Hippocampal formation (tissue), 2 donors: ENCODE measurements around the gene MC2R.
"Not testable (repeated sequence)": the region's sequence is repeated elsewhere in the genome, so short reads cannot be mapped to it uniquely, and the experiment has no call there.

Source experiments
- DNase-seq, 2 donors: peaks; one replicate each; lab custom pipeline; 2025; lab: John Stamatoyannopoulos, UW

MC2R gene

DNA sequence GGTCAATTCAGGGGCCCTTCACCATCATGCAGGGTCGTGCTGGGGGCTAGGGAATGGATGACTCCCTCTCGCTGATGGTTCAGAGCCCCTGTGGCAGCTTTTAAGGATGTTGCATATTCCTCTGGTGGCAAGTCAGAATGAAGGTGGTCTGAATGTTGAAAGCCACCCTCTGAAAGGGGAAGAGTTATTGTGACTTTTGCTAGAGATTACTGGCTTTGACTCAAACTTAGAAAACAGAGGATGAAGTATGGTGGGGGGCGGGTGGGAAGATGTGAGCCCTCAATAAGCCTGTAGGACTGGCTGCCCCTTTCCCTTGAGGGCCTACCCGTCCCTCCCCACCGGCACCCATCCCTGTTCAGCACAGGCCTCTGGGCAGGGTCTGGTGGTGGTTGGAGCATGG lies 23.2 kb downstream of the MC2R start:
- no peak for DNase-seq

DNA sequence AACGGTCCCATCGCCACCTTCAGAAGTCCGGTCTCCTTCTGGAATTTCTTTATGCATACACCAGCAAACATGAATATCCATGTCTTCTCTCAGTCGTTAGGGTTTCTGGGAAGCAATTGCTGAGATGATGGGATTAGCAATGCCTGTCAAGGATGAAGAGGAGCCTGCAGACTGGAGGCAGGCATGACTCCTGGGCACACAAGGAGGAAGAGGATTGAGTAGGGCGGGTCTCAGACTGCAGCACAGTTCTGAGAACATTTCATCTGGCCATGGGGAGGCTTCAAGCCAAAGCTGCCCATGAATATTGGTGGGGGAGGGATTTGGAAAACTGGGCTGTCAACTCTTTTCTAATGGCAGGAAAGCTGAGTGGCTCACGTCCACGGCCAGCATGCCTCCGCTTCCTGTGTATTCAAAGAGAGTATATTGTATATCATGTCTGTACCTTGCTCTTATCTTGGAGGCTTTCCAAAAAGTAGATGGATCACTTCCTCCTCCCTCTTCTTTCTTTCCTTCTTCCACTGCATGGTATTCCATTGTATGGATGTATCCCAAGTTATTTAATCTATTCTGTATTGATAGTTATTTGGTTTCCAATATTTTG lies 24.5 kb downstream of the MC2R start:
- DNase-seq: no peak

DNA sequence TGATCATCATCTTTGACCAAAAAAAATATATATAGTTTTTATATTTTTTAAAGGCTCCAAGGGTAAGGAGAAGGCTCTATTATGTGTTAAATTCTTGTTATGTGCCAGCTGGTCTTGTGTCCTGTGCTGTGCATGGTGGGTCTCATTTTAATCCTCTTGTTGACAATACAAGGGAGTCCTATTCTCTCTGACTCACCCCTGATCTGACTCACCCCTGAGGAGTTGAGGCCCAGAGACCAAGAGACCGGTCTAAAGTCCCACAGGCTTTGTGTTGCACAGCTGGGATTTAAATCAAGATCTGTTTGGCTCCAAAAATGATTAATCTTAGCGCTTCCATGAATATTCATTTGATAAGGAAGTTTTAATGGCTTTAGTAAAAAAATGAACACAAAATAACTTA lies 25.7 kb downstream of the MC2R start:
- no peak for DNase-seq

DNA sequence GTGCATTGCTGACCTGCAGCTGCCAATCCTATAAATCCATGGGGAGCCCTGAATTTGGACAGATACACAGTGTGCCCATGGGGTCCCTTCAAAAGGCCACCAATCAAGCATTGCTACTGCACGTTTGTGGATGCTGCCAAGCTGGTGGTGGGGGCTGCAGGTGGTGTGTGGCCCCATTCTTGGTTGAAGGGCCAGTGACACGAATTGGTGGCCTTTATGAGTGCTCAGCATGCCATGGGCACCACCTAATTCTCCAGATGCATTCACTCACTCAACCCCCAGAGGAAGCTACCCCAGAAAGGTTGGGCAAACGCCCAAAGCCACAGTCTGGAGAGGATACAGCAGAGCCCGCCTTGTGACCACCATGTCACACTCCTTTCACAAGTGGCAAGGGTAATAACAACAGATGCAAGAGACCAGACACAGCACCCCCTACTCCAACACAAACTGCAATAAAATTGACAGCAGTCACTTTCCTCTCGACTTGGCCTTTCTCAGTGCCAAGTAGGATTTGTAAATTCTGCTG lies 27.1 kb downstream of the MC2R start:
- DNase-seq: no peak

DNA sequence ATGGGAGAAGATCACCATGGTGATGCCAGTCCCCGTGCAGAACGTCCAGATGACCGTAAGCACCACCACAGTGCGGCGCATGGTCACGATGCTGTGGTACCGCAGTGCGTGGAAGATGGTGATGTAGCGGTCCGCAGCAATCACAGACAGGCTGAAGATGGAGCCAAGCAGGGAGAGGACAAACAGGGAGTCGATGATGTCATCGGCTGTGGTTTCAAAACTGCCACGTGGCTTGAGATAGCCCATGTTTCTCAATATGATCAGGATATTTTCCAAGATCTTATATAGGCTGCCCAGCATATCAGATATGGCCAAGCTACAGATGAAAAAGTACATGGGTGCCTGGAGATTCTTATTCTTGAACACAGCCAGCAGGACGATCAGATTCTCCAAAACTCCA lies 30.3 kb downstream of the MC2R start:
- no peak for DNase-seq

DNA sequence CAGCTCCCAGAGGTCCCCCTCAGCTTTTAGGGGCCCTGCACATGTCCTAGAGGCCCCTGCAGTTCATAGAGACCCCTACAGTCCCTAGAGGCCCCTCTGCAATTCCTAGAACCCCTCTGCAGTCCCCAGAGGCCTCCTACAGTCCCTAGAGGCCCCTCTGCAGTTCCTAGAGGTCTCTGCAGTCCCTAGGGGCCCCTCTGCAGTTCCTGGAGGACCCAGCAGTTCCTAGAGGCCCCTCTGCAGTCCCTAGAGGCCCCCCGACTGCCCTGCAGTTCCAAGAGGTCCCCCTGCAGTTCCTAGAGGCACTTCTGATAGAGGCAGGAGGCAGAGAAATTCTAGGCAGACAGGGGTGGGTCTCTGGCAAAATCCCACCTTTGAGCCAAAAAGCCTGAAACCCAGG lies 35.4 kb downstream of the MC2R start:
- no peak for DNase-seq

DNA sequence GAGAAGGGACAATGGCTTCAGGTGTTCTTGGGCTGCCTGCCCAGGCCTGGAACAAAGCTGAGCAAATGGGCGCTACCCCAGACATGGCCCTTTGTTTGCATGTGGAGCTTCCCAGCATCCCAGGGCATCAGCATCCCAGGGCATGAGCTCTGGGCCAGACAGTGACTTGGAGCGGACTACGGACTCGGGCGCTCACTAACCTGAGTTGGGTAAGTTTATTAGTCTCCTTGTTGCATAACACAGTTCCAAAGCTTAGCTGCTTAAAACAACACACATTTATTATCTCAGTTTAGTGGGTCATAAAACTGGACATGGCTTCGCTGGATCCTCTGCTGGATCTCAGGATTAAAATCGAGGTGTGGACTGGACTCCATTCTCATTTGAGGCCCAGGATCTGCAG lies 35.8 kb downstream of the MC2R start:
- DNase-seq: no peak

DNA sequence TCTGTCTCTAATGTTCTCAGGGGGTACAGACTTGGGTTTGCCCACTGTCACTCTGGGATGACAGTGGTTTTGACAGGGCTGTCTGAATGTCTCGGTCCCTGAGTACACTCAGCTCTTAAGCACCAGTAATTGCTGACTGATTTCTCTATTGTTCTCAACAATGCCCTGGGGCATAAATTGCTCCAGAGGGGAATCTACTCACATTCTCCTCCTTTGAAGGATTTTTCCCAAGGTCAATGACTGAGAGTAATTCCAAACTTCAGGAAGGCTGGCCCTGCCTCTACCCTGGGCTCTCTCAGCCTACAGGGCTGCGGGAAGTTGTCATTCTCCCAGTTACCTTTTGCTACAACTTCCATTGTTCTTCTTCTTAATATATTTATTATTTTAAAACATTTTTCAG lies 36.5 kb downstream of the MC2R start:
- no peak for DNase-seq

DNA sequence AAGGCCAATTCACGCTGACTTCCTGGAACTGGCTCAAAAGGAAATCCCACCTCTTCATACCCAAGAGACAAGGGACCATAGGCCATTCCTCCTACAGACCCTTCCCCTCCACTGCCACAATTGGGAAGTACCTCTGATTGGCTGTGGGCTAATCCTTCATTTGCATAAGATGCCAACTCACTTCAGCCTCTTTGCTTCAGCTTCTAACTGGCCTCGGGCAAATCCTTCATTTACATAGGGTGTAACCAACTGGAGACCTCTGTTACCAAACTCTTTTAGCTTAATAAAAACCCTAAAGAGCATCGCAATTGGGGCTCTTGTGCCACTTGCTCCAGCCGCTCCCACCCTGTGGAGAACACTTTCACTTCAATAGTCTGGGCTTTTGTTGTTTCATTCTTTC lies 38.2 kb downstream of the MC2R start:
- DNase-seq: no peak

DNA sequence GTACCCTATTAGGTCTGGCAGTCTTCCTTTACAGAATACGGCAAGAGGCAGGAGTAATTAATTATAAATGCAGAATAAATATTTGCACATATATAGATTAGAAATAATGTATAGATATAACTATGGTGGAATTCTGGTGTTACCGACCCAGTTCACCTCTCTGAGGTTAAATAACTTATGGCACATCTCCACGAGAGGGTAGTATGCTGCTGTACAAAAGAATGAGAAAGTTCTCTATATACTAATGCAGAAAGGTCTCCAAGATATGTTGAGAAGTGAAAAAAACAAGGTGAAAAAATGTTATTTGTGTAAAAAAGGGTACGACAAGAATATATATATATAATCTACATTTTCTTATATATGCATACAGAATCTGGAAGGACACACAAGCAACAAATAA lies 40.8 kb downstream of the MC2R start:
- DNase-seq: no peak

DNA sequence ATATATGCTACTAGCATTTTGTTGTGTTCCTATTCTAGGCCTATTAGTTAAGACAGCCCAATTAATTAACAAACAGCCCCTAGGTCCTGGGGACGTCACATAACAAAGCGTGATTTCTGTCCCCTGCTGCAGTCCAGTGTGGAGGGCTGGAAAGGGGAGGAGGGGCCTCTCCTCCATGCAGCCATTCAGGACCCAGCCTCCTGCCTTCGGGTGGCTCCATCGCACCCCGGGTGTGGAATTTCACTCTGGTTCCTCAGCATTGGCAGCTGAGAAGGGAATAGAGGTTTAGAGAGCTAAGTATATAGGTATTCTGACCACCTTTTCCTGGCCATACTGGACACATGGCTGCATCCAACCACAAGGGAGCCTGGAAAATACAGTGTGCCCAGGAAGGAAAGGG lies 42.4 kb downstream of the MC2R start:
- no peak for DNase-seq

DNA sequence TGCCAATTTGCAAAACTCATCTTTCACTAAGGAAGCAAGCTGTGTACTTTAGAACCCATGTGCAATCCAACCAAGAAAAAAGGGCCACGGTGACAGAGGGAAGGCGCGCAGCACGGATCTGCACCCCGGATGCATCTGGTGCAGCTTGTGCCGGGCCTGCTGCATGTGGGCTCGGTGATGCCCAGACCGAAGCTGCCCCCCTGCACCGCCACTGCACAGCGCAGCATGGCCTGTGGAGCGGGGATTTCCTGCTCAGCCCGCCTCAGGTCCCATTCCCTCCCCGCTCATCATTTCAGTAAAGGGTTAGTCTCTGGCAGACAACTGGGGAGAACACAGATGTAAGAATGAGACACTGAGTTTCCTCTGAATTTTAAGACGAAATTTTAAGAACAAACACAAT lies 43.0 kb downstream of the MC2R start:
- DNase-seq: no peak

DNA sequence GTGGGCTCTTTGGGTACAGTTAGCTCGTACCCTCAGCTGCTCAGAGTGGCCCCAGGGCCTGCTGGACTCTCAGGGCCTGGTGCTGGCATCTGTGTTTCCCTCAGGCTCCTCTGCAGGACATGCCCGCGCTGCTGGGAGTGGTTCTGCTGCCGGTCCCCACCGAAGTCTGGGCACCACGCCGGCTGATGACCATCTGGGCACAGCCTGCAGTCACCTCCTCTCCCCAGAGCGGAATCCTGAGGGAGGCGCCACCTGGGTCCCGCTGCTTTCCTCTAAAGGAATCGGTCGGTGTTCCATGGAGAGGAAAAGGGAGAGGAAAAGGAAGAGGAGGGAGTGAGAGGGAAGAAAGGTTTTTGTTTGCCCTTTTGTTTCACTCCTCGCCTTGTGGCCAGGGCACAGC lies 43.6 kb downstream of the MC2R start:
- DNase-seq: no peak

DNA sequence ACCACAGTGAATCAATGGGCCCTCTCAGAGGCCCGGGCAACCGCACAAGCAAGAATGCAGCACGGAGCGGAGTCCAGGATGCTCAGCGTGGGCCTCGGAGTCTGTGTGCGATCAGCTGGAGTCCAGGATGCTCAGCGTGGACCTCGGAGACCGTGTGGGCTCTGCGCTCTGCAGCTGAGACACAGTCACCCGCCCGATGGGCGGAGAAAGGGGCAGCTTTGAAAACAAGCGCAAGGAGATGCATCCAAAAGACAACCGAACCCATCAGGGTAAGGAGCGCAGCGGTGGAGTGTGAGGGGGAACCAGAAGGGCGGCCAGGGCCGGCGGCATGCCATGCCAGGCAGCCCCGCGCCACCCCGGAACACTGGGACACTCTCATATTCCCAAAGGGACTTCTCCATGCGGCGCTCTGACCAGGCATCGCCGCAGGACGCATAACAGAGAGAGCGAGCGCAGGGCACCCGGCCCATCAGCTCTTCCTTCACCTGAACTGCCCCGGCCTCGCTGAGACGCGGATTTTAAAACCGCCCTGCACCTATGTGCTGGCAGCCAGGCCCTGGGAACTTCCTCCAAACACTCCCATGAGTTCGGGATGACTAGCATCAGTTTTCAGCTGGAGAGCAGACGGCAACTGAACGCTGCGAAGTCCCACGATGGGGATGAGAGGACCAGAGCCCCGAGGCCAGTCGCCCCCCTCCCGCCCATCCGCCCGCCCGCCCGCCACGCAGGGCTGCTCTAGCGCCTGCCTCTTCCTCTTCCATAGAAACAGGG lies 46.6 kb downstream of the MC2R start:
- no peak for DNase-seq

DNA sequence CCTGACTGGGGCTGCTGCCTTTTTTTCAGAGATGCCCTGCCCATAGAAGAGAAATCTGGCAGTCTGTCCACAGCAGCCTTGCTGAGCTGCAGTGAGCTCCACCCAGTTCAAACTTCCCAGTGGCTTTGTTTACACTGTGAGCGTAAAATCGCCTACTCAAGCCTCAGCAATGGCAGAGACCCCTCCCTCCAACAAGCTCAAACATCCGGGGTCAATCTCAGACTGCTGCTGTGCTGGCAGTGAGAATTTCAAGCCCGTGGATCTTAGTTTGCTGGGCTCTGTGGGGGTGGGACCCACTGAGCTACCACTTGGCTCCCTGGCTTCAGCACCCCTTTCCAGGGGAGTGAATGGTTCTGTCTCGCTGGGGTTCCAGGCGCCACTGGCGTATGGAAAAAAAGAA lies 52.4 kb downstream of the MC2R start:
- DNase-seq: not testable (repeated sequence)

DNA sequence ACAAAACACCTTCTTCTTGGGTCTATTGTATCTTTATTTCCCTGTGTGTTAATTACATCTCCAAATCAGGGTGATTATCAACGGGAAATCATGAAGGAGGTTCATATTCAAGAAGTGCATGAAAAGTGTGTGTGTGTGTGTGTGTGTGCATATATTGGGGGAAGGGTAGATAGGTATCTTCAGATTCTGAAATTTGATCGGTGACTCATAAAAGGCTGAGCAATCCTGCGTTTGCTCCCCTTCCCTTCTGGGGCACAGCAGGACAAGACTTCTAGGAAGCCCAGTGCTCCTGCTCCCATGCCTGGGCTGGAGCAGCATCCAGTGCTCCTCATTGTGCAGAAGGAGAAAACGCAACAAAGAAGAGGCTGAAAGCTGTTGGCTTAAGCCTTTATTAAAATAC lies 65.5 kb downstream of the MC2R start:
- no peak for DNase-seq

DNA sequence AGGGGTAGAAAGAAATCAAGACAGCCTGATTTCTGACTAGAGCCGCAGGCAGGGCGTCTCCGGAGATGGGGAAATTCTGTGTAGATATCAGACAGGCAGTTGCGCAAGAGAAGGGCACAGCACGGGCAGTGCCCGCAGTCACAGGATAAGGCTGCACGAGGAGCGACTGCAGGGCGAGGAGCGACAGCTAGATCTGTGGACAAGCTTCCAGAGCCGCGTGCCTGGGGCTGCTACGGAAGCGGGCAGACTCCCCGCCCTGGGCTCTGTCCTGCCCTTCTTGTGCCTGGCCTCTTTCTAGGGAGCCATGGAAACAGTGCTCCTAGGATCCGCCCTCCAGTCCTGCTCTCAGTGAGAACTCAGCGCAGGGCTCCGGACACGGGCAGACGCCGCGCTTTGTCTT lies 78.8 kb downstream of the MC2R start:
- no peak for DNase-seq

DNA sequence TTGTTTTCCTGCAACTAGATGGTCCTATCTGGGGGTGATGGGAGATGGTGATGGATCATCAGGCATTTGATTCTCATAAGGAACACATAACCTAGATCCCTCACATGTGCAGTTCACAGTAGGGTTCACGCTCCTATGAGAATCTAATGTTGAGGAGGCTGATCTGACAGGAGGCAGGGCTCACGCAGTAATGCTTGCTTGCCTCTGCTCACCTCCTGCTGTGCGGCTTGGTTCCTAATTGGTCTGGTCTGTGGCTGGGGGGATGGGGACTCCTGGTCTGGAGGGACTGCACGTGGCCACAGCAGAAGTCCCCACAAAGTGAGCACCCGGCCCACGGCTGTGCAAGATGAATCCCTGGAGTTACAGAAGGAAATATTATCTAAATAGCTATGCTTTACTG lies 80.1 kb downstream of the MC2R start:
- DNase-seq: no peak

DNA sequence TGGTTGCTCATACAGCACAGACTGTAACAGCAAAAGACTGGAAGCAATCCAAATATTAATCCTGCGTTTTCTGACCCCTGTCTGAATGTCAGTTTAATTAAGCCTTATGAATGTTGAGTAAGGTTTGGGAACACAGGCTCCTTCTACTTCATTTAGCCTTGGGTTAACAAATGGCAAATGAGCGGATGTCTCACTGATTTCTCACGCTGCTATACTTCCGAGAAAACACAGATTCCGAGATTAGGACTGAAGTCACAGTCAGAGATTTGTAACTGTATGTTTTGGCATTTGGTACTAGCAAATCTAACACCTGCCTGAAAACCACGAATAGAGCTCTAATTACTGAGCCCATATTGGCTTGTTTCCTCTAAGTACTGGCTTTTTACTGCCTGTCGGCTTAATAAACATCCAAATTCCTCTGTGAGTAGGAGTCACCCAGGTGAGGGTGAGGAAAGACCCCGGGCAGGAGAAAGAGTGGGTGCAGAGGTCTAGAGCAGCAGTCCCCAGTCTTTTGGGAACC lies 80.8 kb downstream of the MC2R start:
- DNase-seq: no peak
